Mesenchymal stem cell (in vitro differentiated cells and primary cell): ENCODE measurements around the gene VAMP4.

Experiments used
- DNase-seq: peaks from one replicate; pipeline ENCODE4 v3.0.0-alpha.2; 2013
- H2AFZ ChIP-seq: one replicate; pipeline ENCODE4 v1.6.1; 2013; ENCODE audit warnings: low read depth, mild to moderate bottlenecking, control low read depth, inconsistent platforms, low read length, moderate library complexity
- H2AK5ac ChIP-seq: 2 replicates; pipeline ENCODE4 v1.6.1; 2013; ENCODE audit warnings: low read length, moderate library complexity, mild to moderate bottlenecking, inconsistent platforms; ENCODE audit not compliant: severe bottlenecking
- H2BK120ac ChIP-seq: one replicate; pipeline ENCODE4 v1.6.1; 2013; ENCODE audit warnings: low read depth, mild to moderate bottlenecking, inconsistent platforms, low read length, moderate library complexity
- H2BK12ac ChIP-seq, 2 experiments: one replicate each; pipeline ENCODE4 v1.6.1; 2013; ENCODE audit warnings: inconsistent platforms in 2 of 2, low read length in 2 of 2, mild to moderate bottlenecking in 2 of 2, moderate library complexity in 2 of 2, control low read depth in 1 of 2
- H2BK15ac ChIP-seq: one replicate; pipeline ENCODE4 v1.6.1; 2013; ENCODE audit warnings: mild to moderate bottlenecking, low read depth, inconsistent platforms; ENCODE audit not compliant: poor library complexity, severe bottlenecking
- H2BK5ac ChIP-seq: 2 replicates; pipeline ENCODE4 v1.6.1; 2013; ENCODE audit warnings: low read depth, mild to moderate bottlenecking, low read length, control low read depth, inconsistent platforms; ENCODE audit not compliant: poor library complexity, severe bottlenecking
- H3K14ac ChIP-seq, 2 experiments: one replicate each; pipeline ENCODE4 v1.6.1; 2013; ENCODE audit warnings: inconsistent platforms in 2 of 2, low read length in 2 of 2, control low read depth in 1 of 2, mild to moderate bottlenecking in 1 of 2, moderate library complexity in 1 of 2
- H3K18ac ChIP-seq, 2 experiments: one replicate each; pipeline ENCODE4 v1.6.1; 2013; ENCODE audit warnings: inconsistent platforms in 2 of 2, low read length in 2 of 2, control low read depth in 1 of 2, low read depth in 1 of 2, mild to moderate bottlenecking in 1 of 2
- H3K23ac ChIP-seq, 2 experiments: one replicate each; pipeline ENCODE4 v1.6.1; 2013; ENCODE audit warnings: inconsistent platforms in 2 of 2, low read length in 2 of 2, mild to moderate bottlenecking in 2 of 2, moderate library complexity in 2 of 2, control low read depth in 1 of 2
- H3K27ac ChIP-seq: 2 replicates; pipeline ENCODE4 v1.5.1; 2013; ENCODE audit warnings: mild to moderate bottlenecking, moderate library complexity, low read length, control low read depth, inconsistent platforms; ENCODE audit not compliant: poor library complexity, severe bottlenecking
- H3K27me3 ChIP-seq, 2 experiments: 2 replicates each; pipeline versions ENCODE4 v1.6.1 to v1.7.0; 2013; ENCODE audit warnings: low read length in 2 of 2, mild to moderate bottlenecking in 2 of 2, moderate library complexity in 2 of 2, control low read depth in 1 of 2, inconsistent platforms in 1 of 2; ENCODE audit not compliant: control insufficient read depth in 1 of 2, insufficient read depth in 1 of 2
- H3K36me3 ChIP-seq, 2 experiments: 2 replicates each; pipeline versions ENCODE4 v1.6.1 to v1.7.0; 2013; ENCODE audit warnings: low read length in 2 of 2, control low read depth in 1 of 2, inconsistent platforms in 1 of 2, low read depth in 1 of 2, mild to moderate bottlenecking in 1 of 2; ENCODE audit not compliant: insufficient read depth in 2 of 2, control insufficient read depth in 1 of 2
- H3K4ac ChIP-seq, 2 experiments: one replicate each; pipeline ENCODE4 v1.6.1; 2013; ENCODE audit warnings: inconsistent platforms in 2 of 2, low read length in 2 of 2, mild to moderate bottlenecking in 2 of 2, moderate library complexity in 2 of 2, control low read depth in 1 of 2, low read depth in 1 of 2
- H3K4me1 ChIP-seq: 2 replicates; pipeline ENCODE4 v1.6.1; 2013; ENCODE audit warnings: low read depth, low read length, control low read depth; ENCODE audit not compliant: control insufficient read depth, insufficient read depth
- H3K4me2 ChIP-seq: 2 replicates; pipeline ENCODE4 v1.6.1; 2013; ENCODE audit warnings: low read length, mild to moderate bottlenecking, inconsistent platforms; ENCODE audit not compliant: poor library complexity, severe bottlenecking
- H3K4me3 ChIP-seq, 2 experiments: 2 replicates each; pipeline versions ENCODE4 v1.5.1 to v1.7.0; 2013; ENCODE audit warnings: low read length in 2 of 2, mild to moderate bottlenecking in 2 of 2, control low read depth in 1 of 2, low read depth in 1 of 2; ENCODE audit not compliant: insufficient read depth in 1 of 2
- H3K79me1 ChIP-seq: replicated peaks from 2 replicates; pipeline ENCODE4 v1.6.1; 2013; ENCODE audit warnings: mild to moderate bottlenecking, control low read depth, low read length, inconsistent platforms; ENCODE audit not compliant: poor library complexity, severe bottlenecking
- H3K9ac ChIP-seq: 2 replicates; pipeline ENCODE4 v1.7.0; 2013; ENCODE audit warnings: mild to moderate bottlenecking, low read length, moderate library complexity
- H3K9me3 ChIP-seq: 2 replicates; pipeline ENCODE4 v1.7.0; 2013; ENCODE audit warnings: mild to moderate bottlenecking, low read length; ENCODE audit not compliant: control insufficient read depth
- H4K8ac ChIP-seq: one replicate; pipeline ENCODE4 v1.6.1; 2013; ENCODE audit warnings: inconsistent platforms, mild to moderate bottlenecking, low read length, moderate library complexity
- H4K91ac ChIP-seq: one replicate; pipeline ENCODE4 v1.6.1; 2013; ENCODE audit warnings: mild to moderate bottlenecking, low read length, inconsistent platforms
- WGBS: methylation state at CpG from one replicate; pipeline ENCODE4 v1.1.7; 2013; ENCODE audit warnings: mixed read lengths; 5-methylcytosine and 5-hydroxymethylcytosine counted together

Gene VAMP4

DNA sequence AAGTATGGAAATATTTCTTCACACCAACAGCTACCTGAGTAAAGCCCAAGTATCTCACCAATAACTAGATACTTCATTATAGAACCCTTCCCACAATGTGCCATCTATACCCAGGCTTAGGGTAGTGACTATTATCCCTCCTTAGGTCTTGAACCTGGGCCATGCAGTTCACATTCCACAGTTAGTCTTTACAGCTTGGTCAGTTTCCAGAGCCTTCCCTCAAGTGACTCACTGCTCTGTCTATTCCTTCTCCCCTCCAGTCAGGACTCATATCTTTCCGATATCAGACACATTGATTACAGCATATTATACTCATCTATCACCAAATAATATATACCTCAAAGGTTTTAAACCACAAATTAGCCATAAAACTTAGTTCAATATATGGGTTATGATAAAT, 23.6 kb downstream of the VAMP4 start:
- H3K4me2 ChIP-seq, result no peak overlapping the region
- H3K36me3 ChIP-seq, result peaks cover 3 to 36% of the 10 kb centered on the region in 2 experiments
- H4K8ac ChIP-seq, result no peak overlapping the region
- no peaks in the 10 kb centered on the region for H3K27me3 ChIP-seq
- no peak overlapping the region for H2BK120ac ChIP-seq
- H3K79me1 ChIP-seq, result peaks cover 17% of the 10 kb centered on the region
- H2AK5ac ChIP-seq, result no peak overlapping the region
- no peak overlapping the region for H3K9ac ChIP-seq
- H3K9me3 ChIP-seq, result peaks cover 5% of the 10 kb centered on the region
- H3K4ac ChIP-seq, result no peak overlapping the region
- no peak overlapping the region for H2BK5ac ChIP-seq
- no peak overlapping the region for H2BK15ac ChIP-seq
- no peak overlapping the region for H4K91ac ChIP-seq
- no peak overlapping the region for H2AFZ ChIP-seq
- no peak for DNase-seq
- no peak overlapping the region for H3K27ac ChIP-seq
- H3K23ac ChIP-seq, result no peak overlapping the region
- no peak overlapping the region for H3K18ac ChIP-seq
- no peak overlapping the region for H3K4me3 ChIP-seq
- H3K4me1 ChIP-seq, result no peaks in the 10 kb centered on the region
- 100% methylated on average over 1 of the region's 1 CpG for WGBS
- no peak overlapping the region for H3K14ac ChIP-seq
- no peak overlapping the region for H2BK12ac ChIP-seq

DNA sequence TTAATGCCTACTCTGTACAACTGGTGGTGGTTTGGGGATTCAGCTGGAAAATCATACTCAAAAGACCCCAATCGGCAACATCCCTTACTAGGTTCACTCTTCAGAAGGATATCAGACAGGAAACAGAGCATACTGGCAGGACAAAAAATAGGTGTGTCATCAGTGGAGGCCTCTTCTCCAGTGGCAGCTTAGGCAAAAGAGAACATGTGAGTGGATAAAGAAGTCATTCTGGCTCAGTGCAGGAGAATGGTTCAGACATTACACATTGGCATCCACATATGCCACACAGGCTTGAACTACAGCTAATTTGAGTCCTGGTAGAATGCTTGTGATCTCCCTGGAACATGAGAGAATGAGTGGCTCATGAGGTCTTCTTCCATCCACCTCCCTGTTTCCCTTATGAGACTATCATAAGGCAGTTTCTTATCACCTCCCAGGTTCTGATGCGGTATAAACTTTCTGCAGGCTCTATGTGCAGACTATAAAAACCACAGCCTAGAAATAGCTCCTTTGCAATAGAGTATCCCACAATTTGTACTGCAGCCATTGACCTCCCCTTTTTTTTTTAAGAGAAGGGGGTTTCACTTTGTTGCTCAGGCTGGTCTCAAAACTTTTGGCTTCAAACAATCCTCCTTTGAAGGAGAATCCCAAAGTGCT, 24.7 kb downstream of the VAMP4 start:
- Histone ChIP-seq H3K23ac (no peak overlapping the region), H3K4me1 (no peaks in the 10 kb centered on the region), H2BK15ac (no peak overlapping the region), H3K27me3 (no peaks in the 10 kb centered on the region), H4K91ac (no peak overlapping the region), H3K79me1 (peaks cover 18% of the 10 kb centered on the region), H3K36me3 (peaks cover 3 to 37% of the 10 kb centered on the region in 2 experiments), H3K14ac (no peak overlapping the region), H2BK120ac (no peak overlapping the region), H3K4me3 (no peak overlapping the region), H3K18ac (no peak overlapping the region), H3K9me3 (no peaks in the 10 kb centered on the region), H2BK12ac (no peak overlapping the region), H2BK5ac (no peak overlapping the region), H2AFZ (no peak overlapping the region), H3K9ac (peak overlapping the region; percentile 21), H3K27ac (no peak overlapping the region), H3K4ac (no peak overlapping the region), H4K8ac (no peak overlapping the region), H3K4me2 (no peak overlapping the region), H2AK5ac (no peak overlapping the region)
- DNase-seq, result no peak
- WGBS, result 96% methylated on average over 2 of the region's 2 CpGs

DNA sequence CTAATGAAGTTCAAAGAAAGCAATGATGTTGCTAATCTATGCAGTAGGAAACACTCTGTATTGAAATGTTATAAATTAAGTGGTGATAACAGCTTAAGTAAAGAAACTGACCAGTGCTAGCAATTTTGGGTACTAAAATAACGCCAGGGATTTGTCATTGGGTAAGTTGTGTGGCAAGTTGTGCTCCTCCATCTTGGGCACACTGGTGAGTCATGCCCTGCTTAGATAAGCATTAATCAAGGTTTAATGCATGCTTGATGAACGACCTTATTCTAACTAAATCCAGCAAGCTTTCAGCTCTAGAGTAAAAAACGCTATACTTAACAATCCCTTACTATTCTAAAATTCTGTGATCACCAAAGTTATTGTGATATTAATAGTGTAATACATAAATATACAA, 25.2 kb downstream of the VAMP4 start:
- peaks cover 3 to 41% of the 10 kb centered on the region in 2 experiments for H3K36me3 ChIP-seq
- DNase-seq, result peak; percentile 24
- H3K9me3 ChIP-seq, result no peaks in the 10 kb centered on the region
- H3K9ac ChIP-seq, result peak overlapping the region; percentile 21
- no peak overlapping the region for H3K18ac ChIP-seq
- H3K4me1 ChIP-seq, result no peaks in the 10 kb centered on the region
- H3K4me3 ChIP-seq, result no peak overlapping the region
- no peak overlapping the region for H3K4ac ChIP-seq
- no peak overlapping the region for H4K91ac ChIP-seq
- H2BK12ac ChIP-seq, result no peak overlapping the region
- 74% methylated on average over 2 of the region's 3 CpGs for WGBS
- no peak overlapping the region for H4K8ac ChIP-seq
- no peak overlapping the region for H3K4me2 ChIP-seq
- H2BK120ac ChIP-seq, result no peak overlapping the region
- H3K23ac ChIP-seq, result no peak overlapping the region
- no peak overlapping the region for H2BK5ac ChIP-seq
- H3K79me1 ChIP-seq, result peaks cover 19% of the 10 kb centered on the region
- H2AK5ac ChIP-seq, result no peak overlapping the region
- no peak overlapping the region for H3K14ac ChIP-seq
- no peak overlapping the region for H2AFZ ChIP-seq
- H2BK15ac ChIP-seq, result no peak overlapping the region
- no peak overlapping the region for H3K27ac ChIP-seq
- H3K27me3 ChIP-seq, result no peaks in the 10 kb centered on the region

DNA sequence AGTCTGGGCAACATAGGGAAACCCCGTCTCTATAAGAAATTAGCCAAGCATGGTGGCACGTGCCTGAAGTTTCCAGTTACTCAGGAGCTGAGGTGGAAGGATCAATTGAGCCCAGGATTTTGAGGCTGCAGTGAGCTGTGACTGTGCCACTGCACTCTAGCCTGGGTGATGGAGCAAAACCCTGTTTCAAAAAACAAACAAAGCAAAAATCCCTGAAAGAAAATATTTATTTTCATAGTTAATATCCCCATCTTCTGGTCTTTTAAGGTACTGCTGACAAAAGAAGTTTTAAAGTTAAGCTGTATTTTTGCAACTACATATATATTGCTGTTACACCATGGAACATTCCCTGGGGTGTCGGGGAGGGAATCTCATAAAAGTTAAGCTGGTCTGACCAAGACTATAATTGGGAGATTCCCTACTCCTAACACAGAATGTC, 26.0 kb downstream of the VAMP4 start:
- H3K79me1 ChIP-seq, result peaks cover 19% of the 10 kb centered on the region
- peaks cover 3 to 46% of the 10 kb centered on the region in 2 experiments for H3K36me3 ChIP-seq
- H3K18ac ChIP-seq, result no peak overlapping the region
- no peak overlapping the region for H3K27ac ChIP-seq
- no peak overlapping the region for H3K4ac ChIP-seq
- no peak overlapping the region for H2BK5ac ChIP-seq
- H3K23ac ChIP-seq, result no peak overlapping the region
- H2AFZ ChIP-seq, result no peak overlapping the region
- H3K9ac ChIP-seq, result peak overlapping the region; percentile 21
- H3K9me3 ChIP-seq, result no peaks in the 10 kb centered on the region
- H2BK120ac ChIP-seq, result no peak overlapping the region
- H4K91ac ChIP-seq, result no peak overlapping the region
- no peak overlapping the region for H3K4me2 ChIP-seq
- no peaks in the 10 kb centered on the region for H3K4me1 ChIP-seq
- no peak overlapping the region for H4K8ac ChIP-seq
- H3K27me3 ChIP-seq, result no peaks in the 10 kb centered on the region
- no peak overlapping the region for H3K4me3 ChIP-seq
- no peak overlapping the region for H3K14ac ChIP-seq
- H2BK15ac ChIP-seq, result no peak overlapping the region
- WGBS, result 85% methylated on average over 2 of the region's 3 CpGs
- DNase-seq, result peak; percentile 25
- H2AK5ac ChIP-seq, result no peak overlapping the region
- H2BK12ac ChIP-seq, result no peak overlapping the region
